ENCODE results near the gene PTPN6.

DNA sequence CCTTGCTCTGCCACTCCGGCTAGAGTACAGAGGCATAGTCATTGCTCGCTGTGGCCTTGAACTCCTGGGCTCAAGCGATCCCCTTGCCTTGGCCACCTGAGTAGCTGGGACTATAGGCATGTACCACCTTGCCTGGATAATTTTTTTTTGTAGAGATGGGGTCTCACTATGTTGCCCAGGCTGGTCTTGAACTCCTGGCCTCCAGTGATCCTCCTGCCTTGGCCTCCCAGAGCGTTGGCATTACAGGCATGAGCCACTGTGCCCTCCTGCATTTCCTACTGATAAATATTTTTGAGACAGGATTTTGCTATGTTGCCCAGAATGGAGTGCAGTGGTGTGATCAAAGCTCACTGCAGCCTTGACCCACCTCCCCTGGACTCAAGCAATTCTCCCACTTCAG, 28.9 kb downstream of the PTPN6 start:
- TF ChIP-seq POLR2A (IDR thresholded peaks at IDR 0.05; ENCODE audit: low read length) (no peak), GATA1 (IDR thresholded peaks at IDR 0.05; ENCODE audit: low read depth, low read length) (no peak)

Measured in erythroblast (primary cell).